ENCODE data around the gene CD244. TPM values are rescaled to one million over a fixed set of nuclear protein-coding genes. Genes with fewer than 3 reads are reported as not detected.

Gene CD244
- total and polyA plus RNA-seq, 2 donors (not counting 3 experiments of a cell fraction or from before 2014, with no cell fraction given): not detected

GRCh38 chr1:160835751-160836150 is 26.9 kb downstream of the CD244 start:
- no TSS peak for BruUV-seq (replicated peaks)
- no peaks in the 10 kb centered on the region for H3K4me1 ChIP-seq (ENCODE audit: control insufficient read depth, extremely low read depth, insufficient read depth, low read length)
- no peak overlapping the region for H3K4me3 ChIP-seq (replicated peaks in 1 of 3; ENCODE audit: insufficient read depth in 1 of 3, low read depth in 1 of 3, low read length in 3 of 3)
- no peaks in the 10 kb centered on the region for H4K20me1 ChIP-seq (replicated peaks; ENCODE audit: control insufficient read depth, extremely low read depth, insufficient read depth, low read length)
- no peaks in the 10 kb centered on the region for H3K79me2 ChIP-seq (ENCODE audit: control insufficient read depth, insufficient read depth, low read length)
- POLR2A ChIA-PET: no interaction called here
- DNase-seq (ENCODE audit: low read depth, low spot score) (no peak), FAIRE-seq (no peak)
- no peaks in the 10 kb centered on the region for H3K36me3 ChIP-seq (ENCODE audit: control insufficient read depth in 2 of 2, extremely low read depth in 1 of 2, insufficient read depth in 2 of 2, low read length in 2 of 2)
- H3K9me1 ChIP-seq (replicated peaks; ENCODE audit: control insufficient read depth, extremely low read depth, insufficient read depth, low read length): no peaks in the 10 kb centered on the region
- dilution Hi-C loops (cut with MboI; ENCODE audit: extremely low pct_ligation_motif_present, low sequenced_read_pairs) (no loop called here), intact Hi-C loops (cut with micrococcal nuclease) (loop anchor here (1.0 to 2.0 kb wide), 4 partner anchors 116 to 304 kb away; no protein-coding TSS in a partner anchor)
- H3K4me2 ChIP-seq (ENCODE audit: insufficient read depth, low read length): no peak overlapping the region
- CTCF ChIA-PET: interaction anchor here (0.6 to 5.3 kb wide), 14 partner anchors 8 to 539 kb away, joined by 3 to 57 read pairs (median 3); partner anchors contain the start of genes DEDD, ITLN2, SLAMF7 and USF1
- no peak overlapping the region for H3K27ac ChIP-seq (ENCODE audit: insufficient read depth, low read depth, low read length)
- no peaks in the 10 kb centered on the region for H3K27me3 ChIP-seq (ENCODE audit: control insufficient read depth in 2 of 2, insufficient read depth in 2 of 2, low read length in 2 of 2)
- TF ChIP-seq POLR2A (IDR thresholded peaks at IDR 0.05; ENCODE audit: low read depth, low read length): no peak
- TF ChIP-seq MAX (IDR thresholded peaks at IDR 0.05; ENCODE audit: insufficient read depth, insufficient read length): no peak
- no peak for TF ChIP-seq JUN (IDR thresholded peaks at IDR 0.05; ENCODE audit: borderline replicate concordance, insufficient read depth, insufficient read length, low read depth)
- TF ChIP-seq FOS (IDR thresholded peaks at IDR 0.05; ENCODE audit: borderline replicate concordance, insufficient read depth, low read length): no peak
- TF ChIP-seq MYC (IDR thresholded peaks at IDR 0.05; ENCODE audit: low read depth, low read length): no peak
- TF ChIP-seq GATA2 (IDR thresholded peaks at IDR 0.05; ENCODE audit: insufficient read depth, insufficient read length, low read depth, low read length): no peak
- no peak for TF ChIP-seq CTCF (IDR thresholded peaks at IDR 0.05; ENCODE audit: extremely low read depth in 1 of 2, insufficient read depth in 1 of 2, low read depth in 1 of 2, low read length in 2 of 2)
- no peak for TF ChIP-seq POLR2AphosphoS5 (IDR thresholded peaks at IDR 0.05; ENCODE audit: insufficient read depth, low read depth, low read length)
- no peak for TF ChIP-seq EZH2 (IDR thresholded peaks at IDR 0.05; ENCODE audit: borderline replicate concordance, low read depth, low read length, severe bottlenecking)
- no peak overlapping the region for H2AFZ ChIP-seq (ENCODE audit: low read depth, low read length)
- no peaks in the 10 kb centered on the region for H3K9me3 ChIP-seq (replicated peaks; ENCODE audit: control insufficient read depth, insufficient read depth, low read length)
- no peak overlapping the region for H3K9ac ChIP-seq (replicated peaks; ENCODE audit: extremely low read depth, insufficient read depth, low read length)

Measured in endothelial cell of umbilical vein (primary cell).